ENCODE data around the gene TM9SF4.

- TF ChIP-seq ELK4 (IDR thresholded peaks at IDR 0.05; ENCODE audit: borderline replicate concordance, low read depth, low read length), result no peak
- no peak for TF ChIP-seq ZNF311 (tag by site-specific recombination; IDR thresholded peaks at IDR 0.05; ENCODE audit: borderline replicate concordance)
- TF ChIP-seq CTCF (tag by site-specific recombination; IDR thresholded peaks at IDR 0.05), result no peak
- no peak for TF ChIP-seq SETDB1 (IDR thresholded peaks at IDR 0.05; ENCODE audit: insufficient read length, low read length)
- TF ChIP-seq BCL6B (tag by site-specific recombination; IDR thresholded peaks at IDR 0.05), result no peak
- no peak for TF ChIP-seq ZNF138 (tag by site-specific recombination; IDR thresholded peaks at IDR 0.05; ENCODE audit: borderline replicate concordance)
- TF ChIP-seq ZNF514 (tag by site-specific recombination; IDR thresholded peaks at IDR 0.05), result no peak
Measured at GRCh38 chr20:32195581-32195980, 86.1 kb downstream of the TM9SF4 start.
